AG09319 (cell line): ENCODE data around the gene CCL28.

Experiments
- DNase-seq: peaks from one replicate; pipeline ENCODE4 v3.0.0-alpha.2; 2010; ENCODE audit warnings: low read depth; ENCODE audit errors: extremely low read depth
- TF ChIP-seq, protein P1 (sequence below): IDR thresholded peaks from 2 replicates; pipeline ENCODE4 v1.5.1; 2011; ENCODE audit warnings: low read depth, mild to moderate bottlenecking, inconsistent platforms, low read length, moderate library complexity

The CCL28 gene

DNA sequence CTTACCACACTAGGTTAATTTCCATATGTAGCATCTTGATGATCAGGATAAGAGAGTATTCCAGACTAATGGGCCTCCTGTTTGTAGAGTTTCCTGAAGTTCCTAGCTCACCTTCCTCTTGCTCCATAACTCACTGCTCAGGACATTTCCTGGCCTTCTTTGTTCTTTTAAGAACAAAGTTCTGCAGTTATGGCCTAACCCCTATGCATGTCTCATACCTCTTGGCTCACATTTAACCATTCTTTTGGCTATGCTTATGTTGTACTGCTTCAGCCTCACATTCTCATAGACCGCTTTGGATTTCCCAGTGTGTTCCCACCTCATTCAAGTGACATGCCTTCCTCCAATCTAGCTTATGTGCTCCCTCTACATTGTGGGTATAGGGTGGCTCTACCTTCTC lies 58.5 kb downstream of the CCL28 start:
- DNase-seq: no peak
- TF ChIP-seq, protein P1, sequence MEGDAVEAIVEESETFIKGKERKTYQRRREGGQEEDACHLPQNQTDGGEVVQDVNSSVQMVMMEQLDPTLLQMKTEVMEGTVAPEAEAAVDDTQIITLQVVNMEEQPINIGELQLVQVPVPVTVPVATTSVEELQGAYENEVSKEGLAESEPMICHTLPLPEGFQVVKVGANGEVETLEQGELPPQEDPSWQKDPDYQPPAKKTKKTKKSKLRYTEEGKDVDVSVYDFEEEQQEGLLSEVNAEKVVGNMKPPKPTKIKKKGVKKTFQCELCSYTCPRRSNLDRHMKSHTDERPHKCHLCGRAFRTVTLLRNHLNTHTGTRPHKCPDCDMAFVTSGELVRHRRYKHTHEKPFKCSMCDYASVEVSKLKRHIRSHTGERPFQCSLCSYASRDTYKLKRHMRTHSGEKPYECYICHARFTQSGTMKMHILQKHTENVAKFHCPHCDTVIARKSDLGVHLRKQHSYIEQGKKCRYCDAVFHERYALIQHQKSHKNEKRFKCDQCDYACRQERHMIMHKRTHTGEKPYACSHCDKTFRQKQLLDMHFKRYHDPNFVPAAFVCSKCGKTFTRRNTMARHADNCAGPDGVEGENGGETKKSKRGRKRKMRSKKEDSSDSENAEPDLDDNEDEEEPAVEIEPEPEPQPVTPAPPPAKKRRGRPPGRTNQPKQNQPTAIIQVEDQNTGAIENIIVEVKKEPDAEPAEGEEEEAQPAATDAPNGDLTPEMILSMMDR: no peak

- DNase-seq: no peak
- TF ChIP-seq, protein P1: no peak
These were observed 59.3 kb downstream of the CCL28 start for GRCh38 chr5:43352915-43353314.

DNA sequence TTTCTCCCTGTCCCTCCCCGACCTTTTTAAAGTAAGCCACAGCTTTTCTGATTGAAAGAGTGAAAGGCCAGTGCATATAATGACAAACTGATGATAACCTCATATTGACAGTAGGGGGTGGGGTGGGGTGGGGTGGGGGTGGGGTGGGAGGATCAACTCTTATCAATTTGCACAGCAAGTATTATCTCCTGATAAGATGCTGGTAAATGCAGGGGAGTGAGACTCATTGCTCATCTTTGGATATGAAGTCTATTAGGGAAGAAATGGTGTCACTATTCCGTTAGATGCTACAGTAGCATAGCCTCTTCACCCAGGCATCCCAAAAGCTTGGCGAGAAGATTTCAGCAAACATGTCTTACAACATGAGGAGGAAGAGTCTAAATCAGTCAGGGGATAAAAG lies 60.1 kb downstream of the CCL28 start:
- TF ChIP-seq, protein P1: no peak

DNA sequence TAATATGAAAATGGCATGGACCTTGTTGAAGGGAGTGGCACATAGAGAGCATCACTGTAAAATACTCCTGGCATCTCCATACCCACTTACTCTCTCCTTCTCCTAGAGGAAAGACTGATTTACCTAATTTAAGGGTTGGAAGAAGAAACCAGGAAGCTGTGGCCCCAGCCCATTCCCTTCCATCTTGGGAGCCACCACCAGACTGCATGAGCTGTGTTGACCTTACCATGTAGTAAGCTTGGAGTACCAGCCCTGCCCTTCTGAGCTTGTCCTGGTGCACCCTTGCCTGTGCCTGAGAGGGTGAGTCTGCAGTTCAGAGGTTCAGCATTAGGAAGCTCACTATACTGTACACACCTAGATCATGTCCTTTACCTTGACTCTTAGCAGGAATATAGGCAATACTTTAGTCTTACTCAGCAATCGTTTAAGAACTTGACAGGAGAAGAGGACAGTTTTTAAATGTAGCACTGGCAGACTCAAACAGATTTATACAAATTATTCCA lies 63.3 kb downstream of the CCL28 start:
- DNase-seq: no peak
- TF ChIP-seq, protein P1: no peak

More for the DNA sequence above, 60.1 kb downstream of the CCL28 start:
- DNase-seq: no peak

DNA sequence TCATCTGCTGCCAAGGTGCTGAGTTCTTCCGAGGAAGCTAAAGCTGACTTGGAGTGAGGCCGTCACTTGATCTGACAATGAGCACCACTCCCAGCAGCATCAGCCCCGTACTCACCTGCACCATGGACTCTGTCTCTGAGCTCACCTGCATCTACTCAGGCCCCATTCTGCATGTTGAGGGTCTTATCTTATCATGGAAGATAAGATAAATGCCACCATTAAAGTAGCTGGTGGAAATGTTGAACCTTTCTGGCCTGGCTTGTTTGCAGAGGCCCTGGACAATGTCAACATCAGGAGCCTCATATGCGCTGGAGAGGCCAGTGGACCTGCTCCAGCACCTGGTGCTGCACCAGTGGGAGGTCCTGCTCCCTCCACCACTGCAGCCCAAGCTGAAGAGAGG lies 64.0 kb downstream of the CCL28 start:
- DNase-seq: no peak
- TF ChIP-seq, protein P1: no peak

- DNase-seq: no peak
- TF ChIP-seq, protein P1: no peak
These were observed 73.3 kb downstream of the CCL28 start for GRCh38 chr5:43338862-43339261.

DNA sequence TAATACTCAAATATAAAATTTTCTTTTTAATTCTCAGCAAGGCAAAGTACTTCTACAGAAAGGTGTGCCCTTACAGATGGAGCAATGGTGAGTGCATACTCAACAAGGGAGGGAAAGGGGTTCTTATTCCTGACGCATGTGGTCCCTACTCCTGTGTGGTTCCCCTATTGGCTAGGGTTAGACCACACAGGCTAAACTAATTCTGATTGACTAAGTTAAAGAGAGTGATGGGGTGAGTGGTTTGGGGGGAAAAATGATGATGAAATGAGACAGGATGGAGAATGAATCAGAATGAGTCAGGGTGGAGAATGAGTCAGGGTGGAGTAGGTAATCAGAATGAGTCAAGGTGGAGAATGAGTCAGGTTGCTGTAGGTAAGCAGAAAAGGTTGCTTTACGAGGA lies 76.0 kb downstream of the CCL28 start:
- TF ChIP-seq, protein P1: no peak
- DNase-seq: no peak
